Thyroid gland (tissue), 4 donors: ENCODE results near the gene CACTIN.

Experiments used
- POLR2A ChIP-seq, 2 donors: fragments of 450-650 bp; IDR thresholded peaks; one replicate each; pipeline ENCODE4 v1.6.1; 2017; ENCODE audit warnings: antibody characterized with exemption in 2 of 2, mild to moderate bottlenecking in 2 of 2, moderate library complexity in 1 of 2
- TF ChIP-seq, protein P1 (sequence below), 6 experiments: fragments of 200-600 bp in 3 of 6; fragments of 450-650 bp in 3 of 6; sonication (generic) in 3 of 6; IDR thresholded peaks; one replicate each; pipeline ENCODE4 v1.5.1; 2016 to 2019; ENCODE audit warnings: antibody characterized with exemption in 6 of 6, mild to moderate bottlenecking in 2 of 6, inconsistent platforms in 1 of 6, moderate library complexity in 1 of 6

DNA sequence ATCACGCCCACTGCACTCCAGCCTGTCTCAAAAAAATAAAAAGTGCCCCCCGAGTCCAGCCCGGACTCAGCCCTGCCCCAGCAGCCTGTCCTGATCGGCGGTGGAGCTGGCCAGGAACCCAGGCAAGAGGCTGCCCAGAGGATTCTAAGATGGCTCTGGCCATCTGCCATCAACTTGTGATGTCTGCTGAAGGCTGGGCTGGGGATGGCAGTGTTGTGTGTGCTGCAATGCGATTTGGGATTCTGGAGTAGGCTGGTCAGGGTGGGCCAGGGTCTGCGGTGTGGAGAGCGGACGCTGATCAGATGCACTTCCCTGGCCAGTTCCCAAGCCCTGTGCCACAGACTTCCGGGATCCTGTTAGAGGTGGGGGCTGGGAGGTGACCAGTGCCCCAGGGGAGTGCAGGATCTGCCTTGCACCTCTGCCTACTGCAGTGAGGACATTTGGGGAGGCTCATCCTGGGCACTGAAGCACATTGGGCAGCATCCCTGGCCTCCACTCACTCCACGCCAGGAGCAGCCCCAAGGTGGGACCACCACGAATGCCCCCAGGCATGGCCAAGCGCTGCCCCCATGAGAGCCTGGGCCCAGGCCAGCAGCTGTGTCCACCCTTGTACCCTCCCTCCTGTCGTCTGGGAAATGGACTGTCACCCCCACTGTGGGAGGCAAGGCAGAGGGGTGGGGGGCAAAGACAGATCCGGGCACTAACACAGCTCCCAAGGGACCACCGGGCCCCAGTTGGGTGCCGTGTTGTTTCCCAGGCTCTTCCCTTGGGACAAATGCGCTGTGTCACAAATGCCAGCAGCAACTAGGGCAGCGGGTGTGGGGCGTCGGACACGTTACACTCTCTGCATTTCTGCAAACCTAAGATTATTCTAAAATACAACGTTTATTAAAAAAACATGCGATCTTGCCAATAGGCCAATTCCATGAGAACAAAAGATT lies 16.5 kb downstream of the CACTIN start:
- TF ChIP-seq, protein P1, sequence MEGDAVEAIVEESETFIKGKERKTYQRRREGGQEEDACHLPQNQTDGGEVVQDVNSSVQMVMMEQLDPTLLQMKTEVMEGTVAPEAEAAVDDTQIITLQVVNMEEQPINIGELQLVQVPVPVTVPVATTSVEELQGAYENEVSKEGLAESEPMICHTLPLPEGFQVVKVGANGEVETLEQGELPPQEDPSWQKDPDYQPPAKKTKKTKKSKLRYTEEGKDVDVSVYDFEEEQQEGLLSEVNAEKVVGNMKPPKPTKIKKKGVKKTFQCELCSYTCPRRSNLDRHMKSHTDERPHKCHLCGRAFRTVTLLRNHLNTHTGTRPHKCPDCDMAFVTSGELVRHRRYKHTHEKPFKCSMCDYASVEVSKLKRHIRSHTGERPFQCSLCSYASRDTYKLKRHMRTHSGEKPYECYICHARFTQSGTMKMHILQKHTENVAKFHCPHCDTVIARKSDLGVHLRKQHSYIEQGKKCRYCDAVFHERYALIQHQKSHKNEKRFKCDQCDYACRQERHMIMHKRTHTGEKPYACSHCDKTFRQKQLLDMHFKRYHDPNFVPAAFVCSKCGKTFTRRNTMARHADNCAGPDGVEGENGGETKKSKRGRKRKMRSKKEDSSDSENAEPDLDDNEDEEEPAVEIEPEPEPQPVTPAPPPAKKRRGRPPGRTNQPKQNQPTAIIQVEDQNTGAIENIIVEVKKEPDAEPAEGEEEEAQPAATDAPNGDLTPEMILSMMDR (IDR thresholded peaks at IDR 0.05) = no peak
- no peak for TF ChIP-seq POLR2A (IDR thresholded peaks at IDR 0.05)
